GM12878 (cell line): ENCODE results near the gene ZNF423. TPM values are rescaled to one million over a fixed set of nuclear protein-coding genes. Genes with fewer than 3 reads are reported as not detected.

Experiments
- ATAC-seq: fragments of 200-7000 bp; cut with Tn5 transposase; 3 replicates; pipeline ENCODE4 v1.9.1; 2020; ENCODE audit warnings: mild to moderate bottlenecking, moderate library complexity
- BruUV-seq: library from RNA; stranded (reverse); fragments of 400-500 nt; replicated peaks from 2 replicates; lab custom pipeline; 2021; lab: Mats Ljungman, UMichigan
- CTCF ChIA-PET: fragments of 300-600 bp; sonication (Branson Sonifier 250); formaldehyde crosslinking; extraction: SDS; loops from one replicate; lab custom pipeline; 2021; ENCODE audit warnings: inconsistent platforms; lab: Yijun Ruan, JAX
- POLR2A ChIA-PET: fragments of 350-600 bp; formaldehyde crosslinking; extraction: SDS; loops from one replicate; lab custom pipeline; 2021; ENCODE audit warnings: inconsistent platforms; lab: Charles Lee
- RAD21 ChIA-PET: fragments of 300-600 bp; sonication (Branson Sonifier 250); formaldehyde crosslinking; loops from one replicate; lab custom pipeline; 2023; ENCODE audit warnings: antibody characterized with exemption; ENCODE audit not compliant: unreplicated experiment; lab: Charles Lee
- SMC1A ChIA-PET: fragments of 300-600 bp; sonication (Branson Sonifier 250); formaldehyde crosslinking; loops from one replicate; lab custom pipeline; 2023; ENCODE audit not compliant: unreplicated experiment, uncharacterized antibody; lab: Charles Lee
- DNase-seq: peaks from one replicate; pipeline ENCODE4 v3.0.0-alpha.2; 2011; ENCODE audit warnings: low read depth, low spot score
- FAIRE-seq: peaks from 3 replicates; lab custom pipeline; 2011; peaks lifted over from hg19 to GRCh38; lab: Jason Lieb, UNC
- H2AFZ ChIP-seq: 2 replicates; pipeline ENCODE4 v1.6.0; 2011; ENCODE audit warnings: low read depth, low read length, control low read depth; ENCODE audit not compliant: control insufficient read depth
- H3K27ac ChIP-seq: 2 replicates; pipeline ENCODE4 v1.5.1; 2011; ENCODE audit warnings: control low read depth; ENCODE audit not compliant: control insufficient read depth, insufficient read depth
- H3K27me3 ChIP-seq, 2 experiments: replicated peaks in 1 of 2; 2 replicates each; pipeline versions ENCODE4 v1.6.0 to v1.6.1; 2011; ENCODE audit warnings: low read length in 1 of 2; ENCODE audit not compliant: control insufficient read depth in 2 of 2, insufficient read depth in 2 of 2
- H3K36me3 ChIP-seq, 2 experiments: 2 replicates each; pipeline ENCODE4 v1.5.1; 2011; ENCODE audit warnings: low read length in 1 of 2; ENCODE audit not compliant: control insufficient read depth in 2 of 2, insufficient read depth in 2 of 2
- H3K4me1 ChIP-seq: 2 replicates; pipeline ENCODE4 v1.6.1; 2011; ENCODE audit warnings: mild to moderate bottlenecking, low read length, moderate library complexity, mixed read lengths; ENCODE audit not compliant: control insufficient read depth, insufficient read depth
- H3K4me2 ChIP-seq: 2 replicates; pipeline ENCODE4 v1.6.0; 2011; ENCODE audit warnings: control low read depth; ENCODE audit not compliant: control insufficient read depth, insufficient read depth
- H3K4me3 ChIP-seq: fragments of 200-600 bp; sonication (generic); 2 replicates; pipeline ENCODE4 v1.5.1; 2016
- H3K79me2 ChIP-seq: 2 replicates; pipeline ENCODE4 v1.6.0; 2011; ENCODE audit warnings: low read length; ENCODE audit not compliant: control insufficient read depth, insufficient read depth
- H3K9ac ChIP-seq: 2 replicates; pipeline ENCODE4 v1.8.0; 2011; ENCODE audit warnings: low read length, control low read depth, mixed read lengths; ENCODE audit not compliant: control insufficient read depth, insufficient read depth
- H3K9me3 ChIP-seq: replicated peaks from 3 replicates; pipeline ENCODE4 v1.5.1; 2011; ENCODE audit warnings: mild to moderate bottlenecking, low read length; ENCODE audit not compliant: control insufficient read depth, insufficient read depth
- H4K20me1 ChIP-seq: 2 replicates; pipeline ENCODE4 v1.6.0; 2011; ENCODE audit not compliant: control insufficient read depth, insufficient read depth
- DPF2 ChIP-seq: fragments of 450-650 bp; IDR thresholded peaks from 2 replicates; pipeline ENCODE4 v1.6.1; 2017; ENCODE audit warnings: mild to moderate bottlenecking
- ELK1 ChIP-seq: IDR thresholded peaks from 2 replicates; pipeline ENCODE4 v1.6.1; 2012; ENCODE audit warnings: low read depth, low read length, improper control_type of control experiment
- TARDBP ChIP-seq: IDR thresholded peaks from 2 replicates; pipeline ENCODE4 v1.6.1; 2016; ENCODE audit warnings: borderline replicate concordance
- TCF7 ChIP-seq: IDR thresholded peaks from 2 replicates; pipeline ENCODE4 v1.6.1; 2014; ENCODE audit warnings: antibody characterized with exemption, borderline replicate concordance
- ZNF207 ChIP-seq: fragments of 450-650 bp; IDR thresholded peaks from 2 replicates; pipeline ENCODE4 v1.6.1; 2014; ENCODE audit warnings: antibody characterized with exemption, mild to moderate bottlenecking, borderline replicate concordance
- WGBS: methylation state at CpG from one replicate; pipeline ENCODE4 v1.1.6; 2016; ENCODE audit warnings: low lambda C conversion rate; ENCODE audit not compliant: insufficient replicate concordance, insufficient coverage; ENCODE audit errors: missing lambda C conversion rate; 5-methylcytosine and 5-hydroxymethylcytosine counted together
- in situ Hi-C: fragments of 300-500 bp; cut with MboI; formaldehyde crosslinking; loops from 9 replicates; pipeline ENCODE4 v1.14.3; 2018; ENCODE audit warnings: mixed read lengths
- intact Hi-C: fragments of 100-400 bp; cut with micrococcal nuclease; formaldehyde crosslinking; loops from one replicate; pipeline ENCODE4 v1.14.2; 2022; ENCODE audit not compliant: unreplicated experiment
- polyA plus RNA-seq, 11 experiments: library from polyadenylated mRNA; depleted of rRNA in 4 of 11; unstranded in 6 of 11; stranded (reverse) in 5 of 11; fragments of >200 nt; fragmentation: Nextera tagmentation in 4 of 11; fragmentation: Illumina TruSeq in 1 of 11; extraction: Ambion mirVana in 4 of 11; extraction: Trizol in 1 of 11; gene quantifications; 1 replicate in 1 of 11; 2 replicates in 10 of 11; pipeline versions ENCODE4 v1.2.1 to v1.2.3, GENCODE V29; 2011 to 2016; ENCODE audit warnings: inconsistent platforms in 2 of 11, missing spikeins in 2 of 11, low read depth in 1 of 11
- total RNA-seq, 4 experiments: library from RNA; depleted of rRNA in 3 of 4; stranded (reverse); fragments of >200 nt in 3 of 4; fragmentation: Illumina TruSeq in 1 of 4; extraction: Trizol in 1 of 4; gene quantifications; 2 replicates each; pipeline versions ENCODE4 v1.2.1 to v1.2.3, GENCODE V29; 2013 to 2021

Gene ZNF423
- total and polyA plus RNA-seq, 10 of the 15 experiments (the other 5 are each of a cell fraction or from before 2014, with no cell fraction given) = 0.03 to 0.64 (median 0.10) TPM

GRCh38 chr16:49744244-49745220 lies 111.4 kb downstream of the ZNF423 start:
- POLR2A ChIA-PET = no interaction called here

More at GRCh38 chr16:49744244-49745220, 111.4 kb downstream of the ZNF423 start:
- H3K27ac ChIP-seq = no peak overlapping the region
- ATAC-seq (no peak), FAIRE-seq (no peak), DNase-seq (no peak)
- no peaks in the 10 kb centered on the region for H4K20me1 ChIP-seq
- no peak overlapping the region for H3K9ac ChIP-seq
- H2AFZ ChIP-seq = no peak overlapping the region
- H3K4me1 ChIP-seq = no peaks in the 10 kb centered on the region
- in situ Hi-C loops (no loop called here), intact Hi-C loops (no loop called here)
- ChIA-PET RAD21 (no interaction called here), SMC1A (no interaction called here), CTCF (no interaction called here)
- TF ChIP-seq TCF7 (no peak), ELK1 (no peak), ZNF207 (no peak), TARDBP (no peak), DPF2 (no peak)
- H3K4me3 ChIP-seq = no peak overlapping the region
- peaks cover 0 to 1% of the 10 kb centered on the region in 2 experiments; a peak in 3 of 4 replicates for H3K27me3 ChIP-seq
- 27% methylated on average over 19 of the region's 19 CpGs for WGBS
- no peaks in the 10 kb centered on the region for H3K36me3 ChIP-seq
- H3K9me3 ChIP-seq = no peaks in the 10 kb centered on the region
- H3K4me2 ChIP-seq = no peak overlapping the region
- H3K79me2 ChIP-seq = no peaks in the 10 kb centered on the region
- no TSS peak for BruUV-seq
